Measurements from ENCODE around the gene BCAR3.
"Not testable (repeated sequence)": the region's sequence is repeated elsewhere in the genome, so short reads cannot be mapped to it uniquely, and the experiment has no call there.

The BCAR3 gene

DNA sequence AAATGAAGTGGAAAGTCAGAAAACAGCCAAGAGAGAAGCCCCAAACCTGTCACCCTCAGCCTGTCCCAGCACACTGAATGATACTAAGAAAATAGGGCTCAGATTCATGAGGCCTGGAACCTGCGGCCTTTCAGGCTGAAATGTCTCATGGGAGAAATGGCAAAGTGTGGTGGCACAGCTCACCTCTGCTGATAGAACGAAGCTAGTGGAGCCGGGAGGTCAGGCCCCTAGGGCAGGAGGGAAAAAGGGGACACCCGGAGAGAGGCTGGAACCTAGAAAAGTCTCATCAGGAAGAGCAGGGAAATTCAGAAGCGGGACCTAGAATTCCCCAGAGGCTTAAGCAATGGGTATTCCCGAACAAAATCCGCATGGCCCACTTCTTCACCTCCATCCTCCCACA lies 107.1 kb downstream of the BCAR3 start:
- FAIRE-seq: no peak

DNA sequence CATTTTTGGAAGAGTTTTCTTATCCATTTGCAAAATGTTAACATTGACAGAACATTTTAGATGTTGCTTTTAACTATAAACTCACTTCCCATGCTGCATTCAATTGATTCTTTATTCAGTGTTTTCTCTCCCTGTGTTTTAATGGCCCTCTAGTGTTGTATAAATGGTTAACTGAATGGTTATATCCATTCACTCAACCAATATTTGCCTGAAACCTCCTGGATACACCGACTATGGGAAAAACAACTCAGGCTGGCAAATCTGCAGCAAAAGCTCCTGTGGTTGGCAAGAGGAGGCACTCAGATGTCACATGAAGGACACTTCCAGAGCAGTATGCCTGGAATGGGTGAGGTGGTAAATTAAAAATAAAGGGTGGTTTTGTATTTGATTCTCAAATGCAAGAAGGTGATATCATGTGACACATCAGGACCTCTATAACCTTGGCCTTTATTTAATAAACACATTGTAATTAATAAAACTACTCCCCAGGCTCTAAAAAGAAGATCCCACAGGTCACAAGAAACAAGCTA lies 107.6 kb downstream of the BCAR3 start:
- FAIRE-seq: no peak

GRCh38 chr1:93571623-93572310 lies 109.9 kb downstream of the BCAR3 start:
- FAIRE-seq: no peak

DNA sequence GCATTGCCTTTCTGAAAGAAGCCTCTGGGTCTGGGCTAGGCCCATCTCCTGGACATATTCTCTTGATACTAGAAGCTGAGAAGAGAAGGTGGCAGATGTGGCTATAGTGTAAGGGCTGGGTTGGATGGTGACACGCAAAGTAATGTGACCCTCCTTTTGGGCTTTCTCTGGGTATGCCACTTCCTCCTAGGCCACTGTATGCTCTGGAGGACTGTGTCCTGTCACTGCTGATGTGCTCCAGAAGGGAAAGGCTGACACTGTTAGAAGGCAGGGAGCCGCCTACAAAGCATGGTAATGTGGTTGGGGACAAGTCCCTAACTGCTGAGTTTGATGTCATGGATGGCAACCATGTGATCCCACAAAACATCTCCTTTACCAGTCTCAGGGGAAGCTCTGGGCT lies 112.1 kb downstream of the BCAR3 start:
- no peak for FAIRE-seq

DNA sequence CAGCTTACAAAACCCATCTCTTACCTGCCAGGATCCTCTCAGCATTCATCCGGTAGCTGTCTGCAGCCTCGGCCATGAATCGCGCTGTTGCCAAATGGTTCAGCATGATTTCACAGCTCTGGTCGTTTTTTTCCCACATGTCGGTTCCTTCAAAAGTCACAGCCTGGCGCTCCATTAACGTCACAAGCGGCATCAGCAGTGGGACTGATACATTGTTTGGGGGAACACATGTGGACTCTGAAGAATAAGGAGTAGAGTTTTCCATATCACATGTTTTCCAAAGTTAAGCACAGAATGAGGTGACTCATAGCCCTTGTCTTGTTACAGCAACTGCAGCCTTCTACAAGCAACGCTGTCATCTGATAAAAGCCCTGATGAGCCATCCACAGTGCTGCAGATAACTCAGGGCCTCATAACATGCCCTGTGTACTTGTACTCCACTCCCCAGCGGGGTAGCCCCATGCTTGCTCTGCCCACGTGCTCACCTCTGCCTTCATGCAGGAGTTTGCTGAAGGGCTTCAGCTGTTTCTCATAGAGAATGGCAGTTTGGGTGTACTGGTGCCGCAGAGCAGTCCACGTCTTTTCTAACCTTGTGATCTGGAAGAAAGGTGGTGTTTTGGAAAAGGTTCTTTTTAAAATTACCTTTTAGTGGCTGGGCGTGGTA lies 114.2 kb downstream of the BCAR3 start:
- no peak for FAIRE-seq

- FAIRE-seq: no peak
These were observed 115.4 kb downstream of the BCAR3 start for GRCh38 chr1:93566227-93566626.

DNA sequence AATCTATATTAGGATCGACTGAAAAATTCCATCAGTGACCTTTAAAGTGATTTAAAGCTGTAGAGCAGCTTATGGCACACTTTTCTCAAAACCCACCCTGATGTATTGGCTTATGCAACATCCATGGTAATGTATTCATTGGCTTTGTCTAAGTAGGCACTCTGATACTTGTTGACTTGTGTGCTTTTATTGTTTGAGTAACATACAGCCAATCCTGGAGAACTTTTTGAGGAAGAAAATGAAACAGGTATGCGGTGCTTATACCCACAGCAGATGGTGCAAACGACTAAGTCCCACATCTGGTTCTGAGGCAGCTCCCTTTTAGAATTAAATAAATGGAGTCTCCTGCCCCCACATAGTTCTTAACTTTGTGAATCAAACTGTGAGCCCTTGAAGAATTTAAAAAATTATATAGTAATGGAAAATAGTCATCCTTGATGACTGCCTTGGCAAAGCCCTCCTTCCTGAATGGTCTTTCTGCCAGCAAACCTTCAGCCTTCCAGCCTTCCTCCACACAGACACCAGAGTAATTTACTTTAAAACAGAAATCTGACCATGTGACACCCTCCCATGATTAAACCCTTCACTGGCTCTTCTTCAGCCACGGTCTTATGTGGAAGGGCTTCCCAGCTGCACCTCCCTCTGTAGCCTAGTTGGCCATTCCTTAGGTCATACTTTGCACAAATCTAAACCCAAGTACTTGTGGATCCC lies 116.0 kb downstream of the BCAR3 start:
- FAIRE-seq: no peak

DNA sequence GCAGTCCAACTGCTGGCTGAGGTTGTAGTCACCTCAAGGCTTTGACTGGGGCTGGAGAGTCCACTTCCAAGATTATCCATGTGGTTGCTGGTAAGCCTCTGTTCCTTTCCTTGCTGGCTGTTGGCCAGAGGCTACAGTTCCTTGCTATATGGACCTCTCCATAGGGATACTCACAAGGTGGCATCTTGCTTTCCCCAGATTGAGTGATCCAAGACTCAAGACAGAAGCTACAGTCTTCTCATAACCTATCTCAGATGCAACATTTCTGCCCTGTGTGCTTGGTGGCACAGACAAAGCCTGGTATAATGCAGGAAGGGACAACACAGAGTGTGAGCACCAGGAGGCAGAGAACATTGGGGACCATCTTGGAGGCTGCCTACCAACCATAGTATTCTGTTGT lies 121.9 kb downstream of the BCAR3 start:
- no peak for FAIRE-seq

GRCh38 chr1:93559045-93559444 lies 122.6 kb downstream of the BCAR3 start:
- no peak for FAIRE-seq

DNA sequence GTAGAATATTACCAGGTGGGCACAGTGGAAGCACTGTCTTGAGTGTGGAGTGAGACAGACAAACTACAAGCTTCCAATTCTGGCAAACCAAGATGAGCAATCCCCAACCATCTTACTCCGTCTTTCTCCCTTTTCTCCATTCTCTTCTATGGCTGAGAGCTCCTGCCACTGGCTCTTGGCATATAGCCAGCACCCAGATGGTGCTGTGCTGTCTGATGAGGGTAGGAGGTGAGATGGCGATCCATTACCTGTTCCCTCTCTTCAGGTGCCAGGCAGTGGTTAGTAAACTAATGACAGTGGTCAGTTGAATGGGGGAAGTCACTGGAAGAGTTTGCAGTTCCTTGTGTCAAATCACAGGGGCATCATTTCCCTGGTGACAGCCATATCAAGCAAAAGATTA lies 125.3 kb downstream of the BCAR3 start:
- no peak for FAIRE-seq

DNA sequence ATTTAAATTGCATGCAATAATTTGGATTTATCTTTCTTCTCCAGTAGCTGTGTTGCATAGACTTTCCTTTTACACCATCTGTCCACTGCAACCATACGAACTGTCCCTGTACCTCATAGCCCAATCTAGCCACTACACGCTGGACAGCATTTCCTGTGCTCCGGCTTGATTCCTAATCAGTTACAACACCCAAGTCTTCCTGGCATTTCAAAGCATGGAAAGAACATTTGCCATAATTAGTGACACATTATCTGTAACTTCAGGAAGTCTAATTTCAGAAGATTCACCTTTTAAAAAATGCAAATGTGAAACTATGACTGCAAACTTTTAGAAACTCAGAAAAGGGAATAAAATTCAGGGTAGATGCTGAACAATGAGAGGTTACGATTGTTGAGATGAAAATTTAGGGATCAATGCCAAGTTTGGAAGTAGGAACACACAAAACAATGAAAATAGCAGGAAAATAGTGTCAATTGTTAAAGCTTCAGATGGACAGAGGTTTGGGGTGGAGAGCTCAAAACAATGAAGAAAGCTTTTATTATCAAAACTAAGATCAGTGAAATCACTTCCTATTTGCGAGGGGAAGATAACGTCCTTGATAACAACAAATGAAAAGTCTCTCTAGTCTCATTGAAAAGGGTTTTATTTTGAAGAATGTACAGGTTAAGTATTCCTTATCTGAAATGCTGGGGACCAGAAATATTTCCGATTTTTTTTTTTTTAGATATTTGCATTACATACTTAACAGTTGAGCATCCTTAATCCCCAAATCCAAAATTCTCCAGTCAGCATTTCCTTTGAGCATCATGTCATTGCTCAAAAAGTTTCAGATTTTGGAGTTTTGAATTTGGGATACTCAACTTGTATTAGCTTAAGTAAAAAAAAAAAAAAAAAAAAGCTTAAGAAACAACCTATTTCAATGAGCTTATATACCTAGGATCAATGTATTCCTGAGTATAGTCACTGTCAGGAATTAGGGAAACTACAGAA lies 126.5 kb downstream of the BCAR3 start:
- no peak for FAIRE-seq

GRCh38 chr1:93553886-93554490 lies 127.6 kb downstream of the BCAR3 start:
- FAIRE-seq: not testable (repeated sequence)

DNA sequence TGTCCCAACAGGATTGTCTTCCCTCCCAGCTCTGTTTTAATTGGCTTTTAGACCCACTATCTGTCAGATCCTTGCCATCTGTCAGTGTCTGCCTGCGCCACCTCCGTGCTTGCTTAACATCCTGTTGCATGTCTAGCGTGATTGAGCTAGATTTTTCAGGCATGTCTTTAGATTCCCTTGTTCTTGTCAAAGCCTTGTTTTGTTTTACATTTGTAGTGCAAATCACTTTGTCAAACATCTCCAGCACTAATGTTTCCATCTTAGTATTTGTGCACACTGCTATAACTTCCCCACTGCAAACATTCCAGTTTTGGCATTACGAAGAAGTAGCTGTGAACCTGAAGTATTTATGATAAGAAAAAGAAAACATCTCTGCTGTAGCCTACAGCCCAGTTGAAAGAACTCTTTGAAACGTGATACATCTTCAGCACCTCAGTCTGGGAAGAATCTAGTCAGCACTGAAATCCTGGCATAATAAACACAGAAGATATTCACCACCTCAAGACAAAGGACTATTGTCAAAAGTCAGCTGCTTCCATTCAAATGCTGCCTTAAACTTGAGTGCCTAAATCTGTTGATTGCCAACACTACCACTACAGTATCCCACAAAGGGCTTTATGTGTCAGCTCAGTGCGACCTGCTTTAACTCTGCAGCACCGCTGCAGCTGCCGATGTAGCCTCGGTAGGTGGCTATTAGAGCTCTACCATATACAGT lies 128.7 kb downstream of the BCAR3 start:
- FAIRE-seq: no peak

- FAIRE-seq: no peak
These were observed 131.8 kb downstream of the BCAR3 start for GRCh38 chr1:93549811-93550210.

- FAIRE-seq: no peak
These were observed 132.5 kb downstream of the BCAR3 start for GRCh38 chr1:93549131-93549530.

DNA sequence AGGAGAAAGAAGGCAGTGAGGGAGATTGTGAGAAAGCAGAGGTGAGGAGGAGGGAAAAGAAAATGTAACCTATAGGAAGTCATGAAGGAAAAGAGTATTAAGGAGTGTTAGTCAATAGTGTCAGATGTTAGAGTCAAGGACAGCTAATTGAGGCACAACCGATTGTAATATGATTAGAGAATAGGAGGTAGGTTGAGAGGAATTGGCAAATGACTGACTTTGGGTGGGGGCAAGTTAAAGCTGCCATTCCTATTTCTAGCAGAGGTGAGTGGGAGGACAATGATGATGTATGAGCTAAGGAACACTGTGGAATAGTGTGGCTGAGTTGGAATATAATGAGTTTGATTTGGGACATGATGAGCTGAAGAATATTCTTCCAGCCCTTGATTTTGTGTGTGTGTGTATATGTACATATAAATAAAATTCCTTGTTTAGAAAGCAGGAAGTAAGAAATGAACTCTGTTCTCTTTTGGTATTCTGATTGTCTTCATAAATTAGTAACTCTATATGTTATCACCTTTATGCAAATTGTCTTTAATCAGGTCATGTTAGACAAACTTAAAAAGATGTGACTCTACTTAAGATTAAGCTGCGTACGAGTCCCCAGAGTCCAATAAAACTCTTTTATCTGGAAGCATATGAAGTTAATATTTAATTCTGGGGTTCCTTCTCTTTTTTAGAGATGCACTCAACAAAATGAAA lies 135.3 kb downstream of the BCAR3 start:
- no peak for FAIRE-seq

DNA sequence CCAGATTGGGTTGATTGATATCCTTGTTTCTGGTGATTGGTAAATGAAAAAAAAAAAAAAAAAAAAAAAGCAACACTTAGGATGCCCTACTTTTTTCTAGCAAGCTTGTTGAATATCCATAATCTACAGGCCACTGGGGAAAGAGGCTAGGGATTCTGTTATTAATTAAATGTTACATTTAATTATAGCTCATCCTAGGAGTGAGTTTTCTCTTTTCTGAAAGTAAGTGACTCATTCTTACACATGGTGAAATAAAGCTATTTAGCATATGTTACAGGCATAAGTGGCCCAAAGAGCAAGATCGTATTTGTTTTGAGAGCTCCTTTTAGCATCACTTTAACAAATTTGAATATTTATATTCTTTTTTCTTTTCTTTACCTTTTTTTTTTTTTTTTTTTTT lies 139.2 kb downstream of the BCAR3 start:
- no peak for FAIRE-seq

DNA sequence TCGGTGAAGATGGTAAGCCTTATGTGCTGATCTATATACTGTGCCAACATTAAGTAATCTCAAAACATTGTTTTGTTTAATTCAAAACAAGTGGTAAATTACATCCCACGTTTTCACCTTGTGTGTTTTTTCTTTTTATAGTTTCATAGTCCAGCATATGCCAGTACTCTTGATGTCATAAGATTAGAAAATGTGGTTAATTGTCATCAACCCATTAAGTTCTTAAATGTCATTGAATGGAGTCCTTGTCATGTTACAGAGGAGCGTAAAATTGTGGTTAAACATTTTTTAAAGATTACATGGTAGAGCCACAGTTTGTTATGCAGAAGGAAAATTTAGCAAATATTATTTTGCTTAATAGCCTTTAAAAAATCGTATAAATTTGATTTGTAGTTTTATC lies 140.6 kb downstream of the BCAR3 start:
- FAIRE-seq: no peak

DNA sequence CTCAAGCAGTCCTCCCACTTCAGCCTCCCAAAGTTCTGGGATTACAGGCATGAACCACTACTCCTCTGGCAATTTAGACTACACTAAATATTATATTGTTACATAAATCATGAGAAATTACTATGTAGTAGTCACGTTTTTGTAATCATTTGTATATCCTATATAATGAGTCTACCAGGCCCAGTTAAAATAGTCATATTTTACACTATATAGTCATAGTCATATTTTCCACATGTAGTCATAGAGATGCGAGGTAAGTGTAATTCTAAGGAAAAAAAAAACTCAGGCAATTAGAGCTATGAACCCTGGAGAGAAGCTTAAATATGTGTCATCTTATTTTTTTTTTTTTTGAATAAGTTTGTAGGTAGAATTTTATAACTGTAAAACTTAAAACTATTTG lies 143.7 kb downstream of the BCAR3 start:
- FAIRE-seq: no peak

- no peak for FAIRE-seq
These were observed 144.2 kb downstream of the BCAR3 start for GRCh38 chr1:93537396-93537795.

GRCh38 chr1:93533677-93534076 lies 148.0 kb downstream of the BCAR3 start:
- FAIRE-seq: no peak

Measured in TTC549 (cell line).